Stimulated activated naive CD4-positive, alpha-beta T cell treated with Interleukin-2 at 50 U/mL for 16 hours (primary cell): Measurements from ENCODE around the gene KIAA0753.
A peak's percentile ranks its signal among the peaks of the same experiment; 100 is the strongest.

ENCODE experiments used
- DNase-seq: peaks from one replicate; lab custom pipeline; 2025; lab: John Stamatoyannopoulos, UW

The KIAA0753 gene

DNA sequence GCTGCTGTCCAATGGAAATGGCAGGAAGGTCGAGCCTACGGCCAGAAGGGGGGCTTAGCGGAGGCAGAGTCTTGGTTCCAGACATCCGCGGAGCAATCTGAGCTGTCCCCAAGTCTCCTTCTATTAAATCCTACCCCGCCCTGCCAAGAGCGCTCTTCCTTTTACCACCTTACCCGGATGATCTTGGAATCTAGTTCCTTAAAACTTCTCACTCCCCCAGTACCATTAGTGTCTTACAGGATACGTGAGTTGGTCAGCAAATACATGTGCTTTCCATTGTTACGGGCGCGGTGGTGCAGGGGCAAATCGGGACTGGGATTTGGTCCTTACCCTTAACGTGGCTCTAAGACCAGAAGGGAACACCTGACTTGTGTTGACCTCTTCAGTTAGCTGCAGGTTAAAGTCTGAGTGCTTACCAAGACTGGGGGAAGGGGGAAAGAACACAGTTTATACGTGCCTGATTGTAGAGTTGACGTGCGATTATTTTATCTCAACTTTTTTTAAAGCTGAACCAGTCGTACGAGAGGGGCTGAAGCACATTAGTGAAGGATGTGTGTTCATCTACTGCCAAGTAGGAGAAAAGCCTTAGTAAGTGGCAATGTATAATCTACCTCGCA, 844 bp upstream of the KIAA0753 start:
- no peak for DNase-seq

DNA sequence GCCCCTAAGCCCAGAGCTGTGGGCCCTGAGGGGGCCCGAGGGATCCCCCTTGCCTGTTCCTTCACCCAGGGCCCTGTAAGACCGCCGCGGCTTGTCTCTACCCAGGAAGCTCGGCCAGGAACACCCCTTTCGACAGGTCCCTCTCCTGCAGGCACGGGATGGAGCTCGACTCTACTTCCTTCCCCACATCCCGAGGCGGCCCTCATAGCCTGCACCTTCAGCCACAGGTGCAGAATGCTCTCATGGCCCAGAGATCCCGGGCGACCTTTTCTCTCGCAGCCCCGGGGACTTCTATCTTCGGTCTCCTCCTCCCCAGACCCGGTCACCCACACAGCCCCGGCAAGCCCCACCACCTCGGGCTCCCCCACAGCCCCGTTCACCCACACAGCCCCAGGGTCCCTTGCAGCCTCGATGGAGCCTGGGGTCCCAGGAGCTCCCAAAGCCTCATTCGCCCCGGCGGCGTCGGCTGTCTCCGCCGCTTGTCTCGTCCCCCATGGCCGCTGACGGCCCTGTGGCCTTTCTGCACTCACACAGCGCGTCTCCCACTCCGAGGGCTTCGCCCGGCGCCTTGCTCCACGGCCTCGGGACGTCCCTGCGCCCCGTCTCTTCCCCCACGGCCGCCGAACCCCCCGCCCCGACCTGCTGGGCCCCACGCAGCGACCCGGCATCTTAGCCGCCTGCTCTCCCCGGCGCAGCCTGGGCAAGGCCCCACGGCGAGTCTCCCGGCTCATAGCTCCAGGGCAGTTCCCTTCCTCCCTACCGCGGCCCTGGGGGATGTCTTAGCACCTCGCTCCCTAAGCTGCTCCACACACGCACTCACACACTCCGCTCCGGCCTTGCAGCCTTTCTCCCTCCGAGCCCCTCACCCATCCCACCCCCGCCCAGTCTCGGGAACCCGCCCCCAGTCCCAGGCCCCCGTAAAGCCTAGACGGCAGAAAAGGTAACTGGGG, 650 bp downstream of the KIAA0753 start:
- peak; percentile 42 for DNase-seq

DNA sequence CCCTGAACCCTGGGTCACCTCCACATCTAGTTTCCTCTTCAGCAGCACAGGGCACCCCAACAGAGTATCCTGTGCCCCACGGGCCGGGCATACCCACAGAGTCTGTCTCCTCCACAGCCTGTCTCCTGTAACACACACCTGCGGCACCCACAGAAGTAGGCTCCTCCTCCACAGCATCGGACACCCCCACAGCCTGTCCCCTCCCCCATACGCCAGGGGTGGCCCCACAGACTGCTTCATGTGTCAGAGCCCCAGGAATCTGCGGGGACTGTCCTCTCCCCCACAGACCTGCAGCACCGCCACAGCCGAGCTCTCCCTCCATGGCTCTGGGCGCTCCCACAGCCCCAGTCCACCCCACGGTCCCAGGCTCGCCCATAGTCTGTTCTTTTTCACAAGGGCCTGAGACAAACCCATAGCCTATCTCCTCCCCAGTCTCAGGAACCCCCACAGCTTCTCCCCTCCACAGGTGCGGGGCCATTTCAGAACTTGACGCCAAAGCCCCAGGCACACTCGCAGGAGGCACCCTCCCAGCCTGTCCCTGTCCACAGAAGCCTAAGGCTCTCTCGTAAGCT, 1.4 kb downstream of the KIAA0753 start:
- DNase-seq = no peak

DNA sequence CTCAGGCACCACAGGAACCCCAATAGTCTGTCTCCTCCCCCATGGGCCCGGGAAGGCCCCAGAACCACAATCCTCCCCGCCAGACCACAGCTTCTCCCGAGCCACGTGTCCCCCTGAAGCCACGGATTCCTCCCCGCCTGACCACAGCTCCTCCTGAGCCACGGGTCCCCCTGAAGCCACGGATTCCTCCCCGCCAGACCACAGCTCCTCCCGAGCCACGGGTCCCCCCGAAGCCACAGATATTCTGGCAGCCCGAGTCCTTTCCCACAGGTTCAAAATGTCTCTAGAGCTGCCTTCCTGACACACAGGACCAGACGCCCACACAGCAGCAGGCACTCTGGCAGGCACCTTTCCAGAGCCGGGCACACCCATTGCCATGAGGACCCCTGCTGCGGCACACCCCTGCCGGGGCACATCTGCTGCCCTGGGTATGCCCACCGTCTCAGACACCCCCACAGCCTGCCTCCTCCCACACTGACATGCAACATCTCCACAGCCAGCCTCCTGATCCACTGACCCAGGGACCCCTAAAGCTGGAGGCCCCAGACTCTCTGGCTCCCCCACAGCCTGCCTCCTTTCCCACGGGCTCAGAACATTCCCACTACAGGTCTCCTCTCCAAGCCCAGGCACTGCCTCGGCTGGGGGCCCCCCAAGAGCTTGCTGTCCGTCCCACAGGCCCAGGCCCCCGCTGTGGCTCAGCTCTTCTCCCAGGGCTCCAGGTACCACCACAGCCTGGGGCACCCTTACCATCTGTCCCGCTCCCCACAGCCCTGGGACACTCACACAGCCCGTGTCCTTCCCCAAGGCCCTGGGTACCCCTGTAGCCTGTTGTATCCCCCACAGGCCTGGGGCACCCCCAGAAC, 2.2 kb downstream of the KIAA0753 start:
- no peak for DNase-seq

DNA sequence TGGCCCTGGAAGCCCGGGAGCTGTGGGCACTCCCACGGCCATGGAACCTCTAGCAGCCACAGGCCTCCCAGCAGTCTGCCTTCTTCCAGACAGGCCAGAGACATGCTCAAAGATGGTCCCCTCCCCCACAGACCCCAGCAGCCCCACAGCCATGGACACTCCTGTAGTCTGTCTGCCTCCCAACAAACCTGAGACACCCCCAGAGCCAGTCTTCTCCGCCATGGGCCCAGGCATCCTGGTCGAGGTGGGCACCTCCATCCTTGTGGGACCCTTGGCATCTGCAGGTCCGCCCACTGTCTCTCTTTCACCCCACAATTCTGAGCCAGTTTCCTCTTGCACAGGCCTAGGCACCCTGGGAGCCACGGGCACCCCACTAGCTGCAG, 3.1 kb downstream of the KIAA0753 start:
- no peak for DNase-seq

DNA sequence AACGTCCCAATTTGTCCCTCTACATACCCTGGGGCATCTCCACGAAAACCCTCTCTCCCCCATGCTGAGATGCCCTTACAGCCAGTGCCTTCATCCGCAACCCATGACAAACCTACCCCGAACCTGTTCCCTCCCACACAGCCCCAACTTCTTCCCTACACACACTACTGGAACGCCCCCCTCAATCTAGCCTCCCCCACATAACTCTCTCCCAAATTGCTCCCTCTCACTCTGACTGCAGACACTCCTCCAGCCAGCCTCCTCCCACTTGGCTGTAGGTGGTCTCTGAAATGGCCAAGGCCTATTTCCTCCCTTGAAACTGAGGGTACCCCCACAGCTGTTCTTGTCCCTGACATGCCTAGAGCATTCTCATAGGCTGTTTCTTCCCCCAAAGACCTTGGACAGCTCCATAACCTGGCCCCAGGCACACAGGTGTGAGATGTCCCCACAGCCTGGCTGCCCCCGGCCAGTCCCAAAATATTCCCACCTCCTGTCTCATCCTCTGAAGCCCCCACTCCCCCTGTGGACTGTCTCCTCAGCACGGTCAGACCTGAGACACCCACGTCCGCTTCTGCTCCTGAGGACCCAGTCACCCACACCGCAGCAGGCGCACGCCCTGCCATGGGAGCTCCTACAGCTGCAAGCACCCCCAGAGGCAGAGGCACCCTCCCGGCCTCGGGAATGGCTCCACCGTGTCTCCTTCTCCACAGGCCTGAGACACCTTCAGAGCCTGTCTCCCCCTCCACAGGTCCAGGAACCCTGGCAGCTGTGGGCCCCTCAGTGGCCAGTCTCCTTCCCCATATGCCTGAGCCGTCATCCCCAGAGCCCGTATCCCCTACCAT, 3.7 kb downstream of the KIAA0753 start:
- DNase-seq = no peak

DNA sequence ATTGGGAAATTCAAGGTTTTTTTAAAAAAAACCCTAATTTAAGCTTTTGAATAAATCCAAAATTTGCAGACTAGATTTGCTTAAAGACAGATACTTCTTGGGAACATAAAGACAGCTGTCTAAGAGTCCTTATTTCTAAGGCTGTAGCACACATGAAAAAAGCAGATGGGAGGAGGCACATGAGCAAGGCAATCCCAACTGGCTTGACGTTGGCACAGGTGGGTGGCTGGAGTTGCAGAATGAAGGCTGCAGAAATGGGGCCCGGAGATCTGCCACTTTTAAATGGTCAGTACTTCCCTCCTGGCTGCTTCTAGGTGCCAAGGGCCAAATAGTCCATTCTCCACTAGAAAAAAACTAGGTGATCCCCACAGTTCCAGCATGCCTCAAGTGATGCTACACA, 4.4 kb downstream of the KIAA0753 start:
- DNase-seq = no peak

DNA sequence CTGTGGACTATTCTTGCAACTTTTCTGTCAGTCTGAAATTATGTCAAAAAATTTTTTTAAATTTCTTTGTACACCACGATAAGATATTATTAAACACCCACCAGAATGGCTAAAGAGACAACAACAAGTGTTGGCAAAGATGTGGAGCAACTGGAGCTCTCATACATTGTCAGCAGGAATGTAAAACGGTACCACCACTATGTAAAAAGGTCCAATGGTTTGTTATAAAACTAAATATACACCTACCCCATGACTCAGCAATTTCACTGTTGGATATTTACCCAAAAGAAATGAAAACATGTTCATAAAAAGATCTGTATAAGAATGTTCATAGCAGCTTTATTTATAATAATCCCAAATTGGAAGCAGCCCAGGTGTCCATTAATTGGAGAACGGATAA, 7.2 kb downstream of the KIAA0753 start:
- DNase-seq = no peak

DNA sequence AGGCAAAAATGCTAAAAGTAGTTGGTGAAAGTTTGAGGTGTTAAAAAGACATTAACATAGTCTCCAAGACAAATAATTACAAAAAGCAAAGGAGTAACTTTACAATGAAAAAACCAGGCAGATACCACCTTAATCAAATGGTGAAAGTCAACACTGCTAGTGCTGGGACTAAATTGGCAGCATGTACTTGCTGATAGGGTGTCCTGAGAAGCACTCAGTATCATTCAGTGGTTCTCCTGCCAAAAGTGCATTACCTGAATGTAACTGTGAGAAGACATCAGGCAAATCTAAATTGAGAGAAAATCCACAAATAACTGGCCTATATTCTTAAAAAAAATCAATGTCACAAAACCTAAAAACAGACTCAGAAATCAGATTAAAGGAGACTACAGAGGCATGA, 8.0 kb downstream of the KIAA0753 start:
- no peak for DNase-seq

DNA sequence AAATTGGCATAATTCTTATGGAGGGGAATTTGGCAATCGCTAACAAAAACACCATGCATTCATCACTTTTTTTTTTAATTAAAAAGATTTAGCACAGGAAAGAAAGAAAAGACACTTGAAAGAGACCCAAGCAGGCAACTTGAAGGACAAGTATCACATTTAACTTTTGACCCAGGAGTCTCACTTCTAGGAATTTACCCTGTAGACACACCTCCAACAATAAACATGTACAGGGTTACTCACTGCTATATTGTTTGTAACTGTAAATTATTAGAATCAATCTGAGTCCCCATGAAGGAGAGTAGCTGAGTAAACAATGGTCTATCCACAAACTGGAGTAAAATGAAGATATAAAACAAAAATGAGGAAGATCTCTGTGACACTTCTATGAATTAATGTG, 10.1 kb downstream of the KIAA0753 start:
- DNase-seq = no peak

DNA sequence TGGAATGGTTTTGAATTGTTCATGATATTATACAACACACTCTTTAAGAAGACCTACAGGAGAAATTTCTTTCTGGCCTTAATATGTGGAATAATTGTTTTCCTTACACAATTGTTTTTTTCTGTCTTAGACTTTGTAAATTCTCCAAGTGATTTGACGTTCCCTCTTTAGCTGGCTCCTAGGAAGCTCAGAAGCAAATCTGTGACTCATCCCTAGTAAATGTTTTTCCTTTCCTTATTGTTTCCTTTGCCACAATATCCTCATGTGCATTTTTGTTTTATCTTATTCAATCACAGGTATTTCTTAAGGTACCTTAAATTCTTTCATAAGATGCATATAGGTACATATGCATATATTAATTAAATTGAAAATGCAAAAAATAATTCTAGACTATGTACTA, 13.5 kb downstream of the KIAA0753 start:
- DNase-seq = no peak

DNA sequence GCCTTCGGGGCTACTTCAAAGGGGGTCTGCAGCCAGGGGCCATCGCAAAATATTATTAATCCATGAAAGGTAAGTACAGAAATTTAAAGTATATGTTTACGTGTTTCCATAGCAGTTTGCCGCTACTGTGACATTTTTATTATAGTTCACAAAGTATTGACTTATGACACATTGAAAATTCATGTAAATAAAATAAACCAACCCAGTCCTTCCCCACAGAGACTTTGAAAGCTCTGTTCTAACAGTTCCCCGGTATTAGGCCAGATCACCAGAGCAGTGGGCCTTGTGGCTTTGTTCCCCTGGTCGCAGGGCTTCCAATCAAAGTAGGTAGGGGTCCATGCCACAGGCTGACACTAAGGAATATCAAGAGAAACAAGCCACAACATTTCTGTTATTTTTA, 13.9 kb downstream of the KIAA0753 start:
- DNase-seq = no peak

DNA sequence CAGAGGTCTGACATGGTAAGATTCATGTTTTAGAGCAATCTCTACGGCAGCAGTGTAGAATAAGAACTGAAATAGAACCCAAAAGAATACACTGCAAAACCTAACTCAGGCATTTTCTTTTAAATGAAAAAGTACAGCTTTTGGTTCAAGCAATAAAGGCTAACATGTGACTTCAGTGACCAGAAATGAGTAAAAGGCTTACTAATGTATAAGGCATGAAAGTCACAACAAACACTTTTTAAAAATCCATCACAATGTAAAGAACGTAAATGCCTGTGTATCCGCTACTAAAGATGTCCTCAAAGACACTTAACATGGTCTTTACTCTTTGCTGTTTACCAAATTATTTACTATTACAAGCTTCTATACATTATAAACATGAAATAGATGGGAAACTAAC, 16.6 kb downstream of the KIAA0753 start:
- no peak for DNase-seq

DNA sequence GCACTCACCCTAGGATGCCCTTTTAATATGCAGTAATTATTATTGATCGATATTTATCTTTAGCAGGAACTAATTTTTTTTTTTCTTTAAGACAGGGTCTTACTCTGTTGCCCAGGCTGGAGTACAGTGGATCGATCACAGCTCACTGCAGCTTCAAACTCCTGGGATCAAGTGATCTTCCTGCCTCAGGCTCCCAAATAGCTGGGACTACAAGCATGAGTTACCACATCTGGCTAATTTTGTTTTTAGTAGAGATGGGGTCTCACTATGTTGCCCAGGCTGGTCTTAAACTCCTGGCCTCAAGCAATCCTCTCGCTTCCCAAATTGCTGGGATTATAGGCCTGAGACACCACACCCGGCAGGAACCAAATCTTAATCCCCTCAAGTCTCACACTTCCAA, 29.3 kb downstream of the KIAA0753 start:
- DNase-seq = no peak

DNA sequence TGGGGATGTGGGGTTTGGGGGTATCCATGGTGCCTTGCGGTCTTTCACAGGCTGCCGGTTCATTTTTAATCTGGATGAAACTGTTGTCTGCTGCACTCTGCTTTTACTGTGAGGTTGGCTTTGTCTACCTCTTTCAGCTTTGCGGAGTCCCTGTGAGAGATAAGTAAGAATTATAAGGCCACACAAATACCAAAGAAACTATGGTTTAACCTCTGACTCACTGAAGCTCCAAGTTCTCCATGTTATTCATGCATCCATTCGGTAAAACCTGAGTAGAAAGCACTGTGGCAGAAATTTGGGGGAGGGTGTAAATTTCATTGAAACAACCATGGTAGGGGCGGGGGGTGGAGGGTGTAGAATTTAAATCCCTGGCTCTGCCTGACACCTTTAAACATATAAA, 30.5 kb downstream of the KIAA0753 start:
- DNase-seq = no peak

DNA sequence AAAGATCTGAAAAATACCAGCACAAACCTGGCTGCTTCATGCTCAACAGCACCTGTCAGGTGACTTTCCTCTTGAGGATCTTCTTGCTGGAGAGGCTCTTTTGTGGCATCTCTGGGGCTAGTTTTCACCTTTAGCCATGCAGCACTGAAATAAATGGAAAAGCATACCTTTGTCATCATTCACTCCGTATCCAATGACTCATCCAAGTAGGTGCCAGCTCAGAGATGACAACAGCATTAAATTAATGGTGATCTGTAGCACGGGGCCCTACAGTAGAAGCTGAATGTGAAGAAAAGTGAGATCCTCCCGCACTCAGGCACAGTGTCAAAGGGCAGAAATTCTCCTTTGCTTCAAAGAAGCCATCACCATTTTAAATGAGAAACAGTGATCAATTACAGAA, 32.2 kb downstream of the KIAA0753 start:
- DNase-seq = no peak

DNA sequence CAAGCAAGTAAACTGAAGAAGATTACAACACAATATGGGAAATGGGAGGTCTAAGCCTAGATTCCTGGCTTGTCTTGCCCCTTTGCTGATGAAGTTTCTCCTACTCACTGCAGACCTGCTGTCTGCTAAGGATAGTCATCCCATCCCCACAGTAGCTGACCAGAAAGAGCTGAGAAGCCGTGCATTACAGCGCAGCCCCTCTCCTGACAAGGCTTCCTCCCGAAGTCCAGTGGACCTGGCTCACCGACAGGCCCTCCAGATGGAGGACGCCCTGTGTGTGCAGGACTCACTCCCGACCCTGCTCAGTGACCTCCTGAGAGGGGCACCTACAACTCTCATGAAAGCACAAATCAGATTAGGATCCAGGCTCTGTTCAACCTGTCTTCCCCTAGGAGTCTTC, 35.4 kb downstream of the KIAA0753 start:
- DNase-seq = no peak

DNA sequence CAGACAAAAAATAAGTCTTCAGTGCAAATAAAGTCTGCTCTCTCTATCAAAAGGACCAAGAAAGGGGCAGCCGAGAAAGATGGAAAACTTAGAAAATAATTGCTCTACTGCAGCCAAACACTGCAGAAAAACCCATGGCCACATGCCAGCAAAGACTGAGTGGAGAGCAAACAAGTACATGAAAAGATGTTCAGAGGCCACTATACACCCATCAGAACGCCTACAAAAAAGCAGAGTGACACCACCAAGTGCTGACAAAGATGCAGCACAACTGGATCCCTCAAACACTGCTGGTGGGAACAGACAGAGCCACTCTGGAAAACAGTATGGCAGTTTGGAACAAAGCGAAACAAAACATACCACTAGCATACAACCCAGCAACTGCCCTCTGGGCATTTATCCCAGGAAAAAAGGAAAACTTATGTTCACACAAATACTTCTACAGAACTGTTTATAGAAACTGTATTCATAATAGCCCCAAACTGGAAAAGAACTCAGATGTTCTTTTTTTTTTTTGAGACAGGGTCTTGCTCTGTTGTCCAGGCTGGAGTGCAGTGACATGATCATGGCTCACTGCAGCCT, 36.7 kb downstream of the KIAA0753 start:
- no peak for DNase-seq

DNA sequence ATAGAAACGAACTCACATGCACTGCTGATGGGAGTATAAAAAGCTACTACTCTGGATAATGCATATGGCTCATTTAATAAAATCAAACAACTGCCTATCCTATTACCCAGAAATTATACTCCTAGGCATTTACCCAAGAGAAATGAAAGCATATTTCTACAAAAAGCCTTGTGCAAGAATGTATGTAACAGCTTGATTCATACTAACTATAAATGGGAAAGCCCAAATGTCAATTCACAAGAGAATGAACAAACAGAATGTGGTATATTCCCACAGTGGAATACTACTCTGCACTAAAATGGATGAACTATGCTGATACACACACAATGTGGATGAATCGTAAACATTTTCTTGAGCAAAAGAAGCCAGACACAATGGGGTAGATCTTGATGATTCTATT, 38.4 kb downstream of the KIAA0753 start:
- no peak for DNase-seq

DNA sequence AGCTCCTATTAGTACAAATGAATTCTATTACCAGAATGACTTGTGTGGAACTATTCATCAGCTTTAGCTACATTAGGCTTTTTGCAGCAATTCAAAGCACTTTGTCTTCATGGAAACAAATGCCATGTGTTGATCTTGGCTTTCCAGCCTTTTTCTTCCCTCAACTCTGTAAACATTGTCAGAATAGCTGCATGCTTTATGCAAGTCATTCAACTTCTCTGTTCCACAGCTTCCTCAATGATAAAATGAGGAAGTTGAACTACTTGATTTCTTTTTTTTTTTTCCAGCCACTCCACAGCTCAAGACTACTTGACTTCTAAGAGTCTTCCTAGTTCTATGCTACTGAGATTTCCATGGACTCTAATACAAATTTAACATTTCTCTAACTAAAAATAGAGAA, 41.1 kb downstream of the KIAA0753 start:
- no peak for DNase-seq

DNA sequence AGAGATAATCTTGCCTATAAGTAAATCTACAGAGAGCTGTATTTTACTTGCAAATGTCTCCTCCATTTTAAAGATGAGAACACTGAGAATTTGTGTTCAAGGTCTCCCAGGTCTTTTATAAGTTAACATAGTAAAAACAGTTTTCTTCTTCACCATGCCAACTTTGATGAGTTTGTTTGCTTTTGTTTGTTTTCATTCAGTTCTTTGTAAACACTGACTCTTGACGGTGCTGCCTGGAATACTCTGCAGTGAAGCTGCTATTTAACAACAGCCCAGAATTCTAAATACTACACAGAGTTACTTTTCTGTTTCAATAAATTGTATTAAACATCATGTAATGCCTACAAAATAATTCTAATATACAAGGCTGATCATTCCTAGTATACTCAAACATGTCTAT, 42.8 kb downstream of the KIAA0753 start:
- DNase-seq = no peak
